Measurements from ENCODE around the gene ZFPM1. TPM values are rescaled to one million over a fixed set of nuclear protein-coding genes. Genes with fewer than 3 reads are reported as not detected.

Gene ZFPM1
- polyA plus RNA-seq, 1 of the 3 experiments (the other 2 are of a cell fraction), result 1.2 TPM

GRCh38 chr16:88430524-88431446, 22.3 kb upstream of the ZFPM1 start (continued):
- TF ChIP-seq REST (IDR thresholded peaks at IDR 0.05; ENCODE audit: low read depth, low read length), result no peak
- TF ChIP-seq SMC3 (IDR thresholded peaks at IDR 0.05; ENCODE audit: low read depth, low read length), result no peak
- no peak for TF ChIP-seq SIN3A (IDR thresholded peaks at IDR 0.05; ENCODE audit: borderline replicate concordance, low read depth, low read length)
- TF ChIP-seq TCF12 (IDR thresholded peaks at IDR 0.05), result no peak

GRCh38 chr16:88431651-88432050, 21.4 kb upstream of the ZFPM1 start:
- Histone ChIP-seq H3K9ac (no peak overlapping the region), H2AFZ (ENCODE audit: low read depth) (no peak overlapping the region), H3K27me3 (ENCODE audit: insufficient read depth) (no peaks in the 10 kb centered on the region), H3K4me1 (ENCODE audit: control insufficient read depth in 1 of 2, insufficient read depth in 2 of 2, low read depth in 1 of 2, low read length in 1 of 2) (peaks cover 0 to 3% of the 10 kb centered on the region in 2 experiments; a peak in 1 of 4 replicates), H3K27ac (ENCODE audit: low read depth in 2 of 2, low read length in 1 of 2) (no peak overlapping the region), H3K36me3 (replicated peaks in 1 of 2; ENCODE audit: control insufficient read depth in 1 of 2, insufficient read depth in 2 of 2, low read length in 1 of 2) (no peaks in the 10 kb centered on the region), H3K4me3 (ENCODE audit: low read depth in 2 of 2, low read length in 1 of 2) (no peak overlapping the region), H4K20me1 (ENCODE audit: insufficient read depth) (no peaks in the 10 kb centered on the region), H3K79me2 (ENCODE audit: insufficient read depth) (no peaks in the 10 kb centered on the region), H3K4me2 (no peak overlapping the region), H3K9me2 (no peaks in the 10 kb centered on the region), H3F3A (replicated peaks; ENCODE audit: insufficient read depth) (no peaks in the 10 kb centered on the region), H3K9me3 (no peaks in the 10 kb centered on the region)
- ChIA-PET POLR2A (no interaction called here), CTCF (no interaction called here)
- no peak for DNase-seq
- TF ChIP-seq SMC3 (IDR thresholded peaks at IDR 0.05; ENCODE audit: low read depth, low read length), result no peak
- TF ChIP-seq PBX3 (IDR thresholded peaks at IDR 0.05), result no peak
- no peak for TF ChIP-seq FOXJ3 (CRISPR knock-in tag; IDR thresholded peaks at IDR 0.05)
- no peak for TF ChIP-seq EZH2phosphoT487 (IDR thresholded peaks at IDR 0.05; ENCODE audit: borderline replicate concordance, low read depth)
- no peak for TF ChIP-seq FOSL2 (IDR thresholded peaks at IDR 0.05; ENCODE audit: borderline replicate concordance, low read depth)
- TF ChIP-seq TEAD4 (IDR thresholded peaks at IDR 0.05; ENCODE audit: borderline replicate concordance, insufficient read depth), result no peak
- TF ChIP-seq RAD21 (IDR thresholded peaks at IDR 0.05; ENCODE audit: low read length), result no peak
- TF ChIP-seq TCF12 (IDR thresholded peaks at IDR 0.05), result no peak
- TF ChIP-seq RCOR1 (IDR thresholded peaks at IDR 0.05; ENCODE audit: low read length), result no peak
- TF ChIP-seq USF1 (IDR thresholded peaks at IDR 0.05; ENCODE audit: borderline replicate concordance, low read depth), result no peak
- TF ChIP-seq TAF1 (IDR thresholded peaks at IDR 0.05; ENCODE audit: borderline replicate concordance, low read depth, low read length), result no peak
- TF ChIP-seq MAX (IDR thresholded peaks at IDR 0.05; ENCODE audit: low read depth), result no peak
- TF ChIP-seq NFIC (IDR thresholded peaks at IDR 0.05; ENCODE audit: borderline replicate concordance), result no peak
- TF ChIP-seq JUND (IDR thresholded peaks at IDR 0.05), result no peak
- TF ChIP-seq SIN3A (IDR thresholded peaks at IDR 0.05; ENCODE audit: borderline replicate concordance, low read depth, low read length), result no peak
- no peak for TF ChIP-seq MXI1 (IDR thresholded peaks at IDR 0.05; ENCODE audit: low read depth, low read length)
- TF ChIP-seq FOXM1 (IDR thresholded peaks at IDR 0.05; ENCODE audit: low read depth), result no peak
- no peak for TF ChIP-seq IRF3 (IDR thresholded peaks at IDR 0.05; ENCODE audit: low read depth, low read length)
- no peak for TF ChIP-seq CTCF (IDR thresholded peaks at IDR 0.05)
- no peak for TF ChIP-seq EP300 (IDR thresholded peaks at IDR 0.05; ENCODE audit: borderline replicate concordance in 1 of 2, low read depth in 1 of 2, low read length in 1 of 2)
- 81% methylated on average over 13 of the region's 22 CpGs for WGBS (ENCODE audit: low lambda C conversion rate)

Measured in SK-N-SH (cell line).